Measurements from ENCODE around the gene CACNA1B.

Gene CACNA1B

GRCh38 chr9:138061631-138062030 lies 184.0 kb downstream of the CACNA1B start:
- DNase-seq, result no peak

- DNase-seq, result no peak
These were observed 184.6 kb downstream of the CACNA1B start for GRCh38 chr9:138062196-138062595.

DNA sequence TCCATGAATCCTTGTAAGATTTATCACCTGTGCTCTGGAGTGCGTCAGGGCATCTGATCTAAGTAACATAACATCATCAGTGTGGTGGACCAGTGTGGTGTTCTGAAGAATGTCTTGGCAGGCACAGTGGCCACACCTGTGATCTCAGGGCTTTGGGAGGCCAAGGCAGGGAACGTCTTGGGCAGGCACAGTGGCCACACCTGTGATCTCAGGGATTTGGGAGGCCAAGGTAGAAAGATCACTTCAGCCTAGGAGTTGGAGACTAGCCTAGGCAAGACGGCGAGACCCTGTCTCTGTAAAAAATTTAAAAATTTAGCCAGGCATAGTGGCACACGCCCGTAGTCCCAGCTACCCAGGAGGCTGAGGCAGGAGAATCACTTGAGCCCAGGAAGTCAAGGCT lies 185.5 kb downstream of the CACNA1B start:
- no peak for DNase-seq

DNA sequence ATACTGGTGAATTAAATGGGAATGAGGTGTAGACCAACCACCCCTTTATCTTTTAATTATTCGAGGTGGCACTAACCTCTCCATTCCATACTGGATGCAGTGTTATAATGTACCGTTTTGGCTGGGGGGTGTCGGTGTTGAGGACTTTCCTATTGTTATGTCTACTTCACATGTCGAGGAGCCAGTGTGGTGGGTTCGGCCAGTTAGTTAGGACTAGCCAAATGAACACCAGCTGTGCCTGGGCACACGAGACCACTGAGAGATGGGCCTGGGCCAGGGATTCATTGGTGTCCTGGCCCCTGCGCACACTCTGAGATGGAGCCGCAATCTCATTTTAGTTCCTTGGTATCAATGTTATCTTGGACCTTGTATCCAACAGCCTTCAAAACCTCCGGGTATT lies 186.2 kb downstream of the CACNA1B start:
- no peak for DNase-seq

- no peak for DNase-seq
These were observed 187.0 kb downstream of the CACNA1B start for GRCh38 chr9:138064547-138064946.

DNA sequence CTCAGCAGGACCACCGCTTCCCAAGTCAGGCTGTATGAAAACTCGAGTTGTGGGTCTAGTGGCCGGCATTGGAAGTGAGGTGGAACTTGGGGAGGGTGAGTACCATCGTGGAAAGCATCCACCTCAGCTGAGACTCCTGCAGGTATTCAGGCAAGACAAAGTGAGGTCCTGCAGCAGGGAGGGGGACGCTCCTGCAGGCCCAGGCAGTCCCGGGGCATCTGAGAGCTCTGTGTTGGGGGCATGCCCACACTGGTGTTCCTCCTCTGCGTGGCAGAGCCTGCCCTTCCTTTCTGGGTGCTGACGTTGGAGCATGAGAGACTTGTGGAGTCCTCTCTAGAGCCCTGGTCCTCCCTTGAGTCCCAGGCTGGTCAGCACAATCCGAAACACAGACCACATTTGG lies 187.7 kb downstream of the CACNA1B start:
- no peak for DNase-seq

GRCh38 chr9:138066049-138066448 lies 188.5 kb downstream of the CACNA1B start:
- DNase-seq, result no peak

- DNase-seq, result no peak
These were observed 190.2 kb downstream of the CACNA1B start for GRCh38 chr9:138067613-138068367.

- DNase-seq, result no peak
These were observed 191.0 kb downstream of the CACNA1B start for GRCh38 chr9:138068601-138069035.

- no peak for DNase-seq
These were observed 192.3 kb downstream of the CACNA1B start for GRCh38 chr9:138069731-138070456.

DNA sequence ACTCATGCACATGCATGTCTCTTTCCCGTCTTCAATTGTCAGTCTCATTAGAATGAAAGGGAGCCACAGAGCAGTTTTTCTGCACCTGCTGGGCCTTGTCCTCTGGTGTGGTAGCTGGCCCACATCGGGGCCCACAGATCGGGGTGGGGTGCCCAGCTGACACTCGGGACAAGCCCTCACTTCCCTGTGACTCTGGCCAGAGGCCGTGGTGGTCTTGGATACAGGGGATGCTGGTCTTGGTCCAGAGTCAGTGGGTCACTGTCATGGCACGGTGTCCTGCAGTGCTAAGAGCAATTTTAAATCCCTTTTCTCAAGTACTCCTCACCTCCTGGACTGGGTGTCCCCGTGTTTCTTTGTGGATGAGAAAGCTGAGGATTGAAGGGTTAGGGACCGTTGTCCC lies 193.2 kb downstream of the CACNA1B start:
- no peak for DNase-seq

DNA sequence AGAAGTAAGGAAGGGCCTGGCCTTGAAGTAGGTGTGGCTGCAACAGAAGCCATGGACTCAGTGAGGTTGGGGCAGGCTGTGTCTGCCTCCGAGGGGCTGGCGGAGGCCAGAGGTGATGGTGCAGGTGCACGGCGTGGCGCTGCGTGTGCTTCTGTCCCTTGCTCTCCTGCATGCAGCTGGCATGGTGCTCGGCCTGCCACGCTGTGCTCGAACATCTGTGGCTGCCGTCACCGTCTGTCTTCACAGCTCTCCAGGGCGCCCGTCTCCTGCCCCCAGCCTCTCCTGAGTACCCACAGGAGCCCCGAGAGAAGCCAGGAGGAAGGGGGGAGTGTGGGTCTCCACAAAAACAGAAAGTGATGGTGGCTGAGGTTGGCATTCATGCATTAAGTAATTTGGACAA lies 193.7 kb downstream of the CACNA1B start:
- no peak for DNase-seq

GRCh38 chr9:138071731-138072130 lies 194.1 kb downstream of the CACNA1B start:
- no peak for DNase-seq

GRCh38 chr9:138072161-138072842 lies 194.7 kb downstream of the CACNA1B start:
- DNase-seq, result no peak

- no peak for DNase-seq
These were observed 195.3 kb downstream of the CACNA1B start for GRCh38 chr9:138072897-138073296.

DNA sequence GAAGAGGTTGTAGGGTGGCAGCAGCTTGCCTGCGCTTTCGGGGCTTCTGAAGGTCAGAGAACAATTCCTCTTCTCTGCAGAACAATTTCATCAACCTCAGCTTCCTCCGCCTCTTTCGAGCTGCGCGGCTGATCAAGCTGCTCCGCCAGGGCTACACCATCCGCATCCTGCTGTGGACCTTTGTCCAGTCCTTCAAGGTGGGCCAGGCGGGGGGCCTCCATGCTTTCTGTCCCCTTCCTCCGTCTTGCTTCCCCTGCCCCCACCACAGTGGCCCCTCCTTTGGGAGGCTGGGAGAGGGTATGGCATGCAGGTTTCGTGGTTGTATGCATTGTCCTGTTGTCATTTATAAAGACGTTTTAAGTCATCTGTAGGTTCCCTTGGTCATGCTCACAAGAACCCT lies 195.8 kb downstream of the CACNA1B start:
- no peak for DNase-seq

DNA sequence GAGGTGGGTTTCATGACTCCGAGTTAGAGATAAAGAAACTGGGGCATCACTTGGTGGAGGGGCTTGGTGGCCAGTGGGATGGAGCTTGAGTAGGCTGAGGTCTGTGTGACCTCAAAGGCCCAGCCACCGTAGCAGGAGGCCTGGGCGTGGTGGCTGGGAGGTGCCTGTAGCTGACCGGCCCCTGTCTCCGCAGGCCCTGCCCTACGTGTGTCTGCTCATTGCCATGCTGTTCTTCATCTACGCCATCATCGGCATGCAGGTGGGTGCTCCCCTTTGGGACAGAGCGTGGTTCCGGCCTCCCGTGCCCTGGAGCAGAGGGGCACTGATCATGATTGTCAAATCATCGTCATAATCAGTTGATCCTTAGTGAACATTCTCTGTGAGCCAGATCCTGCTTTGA lies 196.2 kb downstream of the CACNA1B start:
- DNase-seq, result no peak

DNA sequence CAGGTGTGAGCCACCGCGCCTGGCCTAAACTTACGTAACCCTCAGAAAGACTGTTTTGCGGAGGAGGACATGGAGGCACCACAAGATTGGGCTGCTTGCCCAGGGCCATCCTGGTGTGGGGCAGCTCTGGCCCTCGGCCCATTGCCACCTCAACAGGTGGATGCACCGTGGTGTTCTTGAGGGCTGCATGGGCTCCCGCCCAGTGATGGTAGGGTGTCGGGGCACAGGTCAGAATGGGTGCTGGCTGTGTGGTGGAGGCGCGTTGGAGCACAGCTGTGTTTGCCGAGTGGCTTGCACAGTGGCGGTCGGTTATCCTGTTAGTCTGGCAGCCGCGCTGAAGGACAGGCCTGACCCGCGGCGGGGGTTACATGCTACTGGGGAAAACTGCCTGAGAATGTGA lies 196.9 kb downstream of the CACNA1B start:
- no peak for DNase-seq

GRCh38 chr9:138075496-138075895 lies 197.9 kb downstream of the CACNA1B start:
- DNase-seq, result no peak

DNA sequence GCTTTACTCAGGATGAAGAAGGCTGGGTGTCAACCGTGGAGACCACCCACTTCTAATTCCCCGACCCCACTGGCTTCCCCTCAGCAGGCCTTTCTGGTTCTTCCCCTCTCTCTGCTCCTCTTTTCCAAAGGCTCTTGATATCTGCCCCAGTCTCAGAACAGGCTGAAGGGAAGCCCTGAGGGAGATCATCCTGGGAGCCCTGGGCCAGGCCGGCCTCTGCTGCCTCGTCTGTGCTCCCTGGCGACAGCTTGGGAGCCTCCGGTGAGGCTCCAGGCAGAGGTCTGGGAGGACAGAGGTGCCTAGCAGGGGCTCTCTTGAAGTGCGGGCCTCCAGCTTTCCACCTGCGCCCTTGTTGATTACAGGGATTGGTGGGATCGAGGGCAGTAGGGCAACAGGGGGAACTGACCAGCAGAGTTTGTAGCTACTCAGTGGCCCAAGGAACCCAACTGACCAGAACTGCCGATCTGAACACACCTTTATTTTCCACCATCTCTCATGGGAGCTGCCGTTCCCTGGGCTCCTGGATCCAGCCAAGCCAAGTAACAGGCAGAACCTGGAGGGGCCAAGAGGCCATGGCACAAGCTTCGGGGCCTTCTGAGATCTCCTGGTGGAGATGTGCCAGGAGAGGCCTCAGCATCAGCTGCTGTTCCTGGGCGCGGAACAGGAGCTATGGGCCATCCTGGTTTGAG lies 198.5 kb downstream of the CACNA1B start:
- DNase-seq, result no peak

DNA sequence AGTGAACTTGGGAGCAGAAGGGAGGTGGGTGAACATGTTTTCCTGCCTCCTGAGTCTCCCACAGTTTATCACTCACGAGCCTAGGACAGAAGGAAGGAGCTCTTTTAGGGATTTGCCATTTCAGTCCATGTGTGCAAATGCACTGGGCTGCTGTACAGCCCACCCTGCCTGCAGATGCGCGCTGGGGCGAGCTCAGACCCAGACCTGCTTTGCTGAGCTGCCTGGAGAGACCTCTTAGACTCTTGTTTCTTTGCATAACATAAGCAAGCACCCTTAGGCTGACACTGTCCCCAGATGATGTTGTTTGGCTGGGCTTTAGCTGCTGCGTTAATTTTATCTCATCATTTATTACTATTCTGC lies 199.0 kb downstream of the CACNA1B start:
- no peak for DNase-seq

- no peak for DNase-seq
These were observed 199.5 kb downstream of the CACNA1B start for GRCh38 chr9:138077126-138077525.

DNA sequence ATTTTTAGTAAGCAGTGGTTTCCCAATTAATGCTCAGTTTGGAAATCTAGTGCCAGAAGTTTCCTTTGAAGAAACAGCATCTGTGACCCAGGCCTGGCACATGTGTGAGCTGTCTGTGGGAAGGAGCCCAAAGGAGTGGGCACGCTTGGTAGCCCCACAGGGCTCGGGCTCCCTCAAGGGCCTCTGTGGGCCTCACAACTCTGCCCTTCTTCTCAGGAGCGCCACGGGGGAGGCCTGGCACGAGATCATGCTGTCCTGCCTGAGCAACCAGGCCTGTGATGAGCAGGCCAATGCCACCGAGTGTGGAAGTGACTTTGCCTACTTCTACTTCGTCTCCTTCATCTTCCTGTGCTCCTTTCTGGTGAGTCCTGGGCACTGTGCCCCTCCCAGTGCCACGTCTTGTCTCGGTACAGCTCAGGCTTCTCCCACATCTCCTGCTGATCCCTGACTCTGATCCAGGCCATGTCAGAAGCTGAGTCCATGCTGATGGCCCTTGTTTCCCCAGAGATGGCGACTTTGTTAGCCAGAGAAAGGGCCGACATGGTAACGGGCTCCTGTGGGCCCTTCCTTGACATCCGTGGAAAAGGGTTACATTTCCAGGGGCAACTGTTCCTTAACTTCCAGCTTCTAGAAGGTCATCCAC lies 200.4 kb downstream of the CACNA1B start:
- no peak for DNase-seq

Data from EL (cell line).